HG02884 (cell line): ENCODE data around the gene ELMO2.

ENCODE experiments used
- ATAC-seq: cut with Tn5 transposase; IDR thresholded peaks from one replicate; pipeline ENCODE4 v1.9.1; 2021; ENCODE audit warnings: mild to moderate bottlenecking, moderate library complexity; ENCODE audit not compliant: unreplicated experiment

Gene ELMO2

DNA sequence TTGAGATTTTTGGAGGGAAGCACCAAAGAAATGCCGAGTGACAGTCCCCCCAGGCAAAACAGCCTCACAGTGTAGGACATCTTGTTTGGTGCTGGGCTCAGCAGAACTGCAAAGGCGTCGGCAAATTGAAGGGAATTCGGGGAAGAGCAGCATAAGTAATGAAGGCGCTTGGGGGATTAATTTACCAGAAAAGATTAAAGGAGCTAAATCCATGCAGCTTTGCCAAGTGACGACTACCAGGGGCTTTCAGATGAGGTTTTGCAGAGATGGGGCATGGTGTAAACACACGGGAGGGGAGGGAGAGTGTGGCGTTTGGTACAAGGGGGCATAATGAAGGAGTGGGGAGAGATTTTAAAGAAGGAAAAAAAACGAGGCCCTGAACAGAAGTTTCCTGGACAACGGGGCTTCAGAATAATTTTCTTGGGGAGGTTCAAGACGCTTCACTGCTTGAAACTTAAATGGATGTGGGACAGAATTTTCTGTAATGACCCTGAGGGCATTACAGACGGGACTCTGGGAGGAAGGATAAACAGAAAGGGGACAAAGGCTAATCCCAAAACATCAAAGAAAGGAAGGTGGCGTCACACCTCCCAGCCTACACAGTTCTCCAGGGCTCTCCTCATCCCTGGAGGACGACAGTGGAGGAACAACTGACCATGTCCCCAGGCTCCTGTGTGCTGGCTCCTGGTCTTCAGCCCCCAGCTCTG is 52.8 kb downstream of the ELMO2 start:
- no peak for ATAC-seq

DNA sequence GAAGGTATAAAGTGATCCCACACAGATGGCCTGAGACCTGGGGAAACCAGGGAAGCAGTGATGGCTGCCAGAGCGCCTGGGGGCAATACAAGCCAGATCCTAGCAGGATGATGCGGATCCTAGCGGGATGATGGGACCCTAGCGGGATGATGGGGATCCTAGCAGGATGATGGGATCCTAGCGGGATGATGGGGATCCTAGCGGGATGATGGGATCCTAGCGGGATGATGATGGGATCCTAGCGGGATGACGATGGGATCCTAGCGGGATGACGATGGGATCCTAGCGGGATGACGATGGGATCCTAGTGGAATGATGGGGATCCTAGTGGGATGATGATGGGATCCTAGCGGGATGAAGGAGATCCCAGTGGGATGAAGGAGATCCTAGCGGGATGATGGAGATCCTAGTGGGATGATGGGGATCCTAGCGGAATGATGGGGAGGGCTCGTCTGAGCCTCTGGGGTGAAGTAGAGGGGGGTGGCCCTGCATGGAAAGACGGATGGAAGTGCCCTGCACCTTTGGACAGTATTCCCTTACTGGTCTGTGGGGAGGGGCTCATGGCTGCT is 54.0 kb downstream of the ELMO2 start:
- ATAC-seq: no peak

DNA sequence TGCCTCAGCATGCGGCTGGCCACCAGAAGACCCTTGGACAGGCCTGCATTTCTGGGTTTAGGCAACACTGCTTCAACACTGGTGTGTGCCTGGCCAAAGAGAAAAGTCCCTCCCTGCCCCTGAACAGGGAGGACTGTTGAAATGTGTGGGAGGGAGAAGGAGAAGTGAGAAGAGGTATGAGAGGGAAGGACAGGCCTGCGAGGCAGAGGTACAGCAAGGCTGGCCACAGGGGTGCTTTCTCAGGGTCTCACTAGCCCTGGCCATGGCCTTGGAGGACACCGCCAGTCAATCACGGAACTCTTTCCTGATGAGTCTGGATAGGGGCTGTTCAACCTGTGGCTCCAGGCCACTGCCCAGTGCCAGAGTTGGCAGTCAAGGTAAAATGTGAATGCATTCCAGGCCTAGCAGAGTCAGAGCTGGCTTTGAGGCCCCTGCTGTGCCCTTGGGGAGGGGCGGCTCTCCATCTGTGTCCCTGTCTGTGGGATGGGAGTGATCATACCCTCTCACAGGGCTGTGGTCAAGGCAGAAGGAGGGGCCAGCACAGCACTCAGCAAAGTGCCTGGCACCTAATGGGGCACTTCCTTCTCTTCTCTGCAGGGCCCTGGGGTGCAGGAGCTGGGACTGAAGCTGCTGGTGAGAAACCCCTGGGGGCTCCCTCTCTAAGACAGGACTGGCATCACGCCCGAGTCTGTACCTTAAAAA is 54.9 kb downstream of the ELMO2 start:
- ATAC-seq: no peak

DNA sequence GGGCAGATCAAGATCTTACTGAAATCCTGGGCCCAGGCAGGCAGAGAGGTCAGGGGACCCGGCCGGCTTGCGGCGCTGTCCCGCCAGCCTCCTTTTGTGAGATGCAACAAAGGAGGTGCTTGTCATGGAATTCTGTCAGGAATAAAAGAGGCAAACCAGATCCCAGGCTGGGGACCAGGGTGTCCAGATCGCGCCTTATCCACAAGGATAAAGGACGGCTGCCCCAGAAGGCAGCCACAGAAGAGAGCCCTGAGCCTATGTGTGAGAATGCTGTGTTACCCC is 55.5 kb downstream of the ELMO2 start:
- no peak for ATAC-seq

DNA sequence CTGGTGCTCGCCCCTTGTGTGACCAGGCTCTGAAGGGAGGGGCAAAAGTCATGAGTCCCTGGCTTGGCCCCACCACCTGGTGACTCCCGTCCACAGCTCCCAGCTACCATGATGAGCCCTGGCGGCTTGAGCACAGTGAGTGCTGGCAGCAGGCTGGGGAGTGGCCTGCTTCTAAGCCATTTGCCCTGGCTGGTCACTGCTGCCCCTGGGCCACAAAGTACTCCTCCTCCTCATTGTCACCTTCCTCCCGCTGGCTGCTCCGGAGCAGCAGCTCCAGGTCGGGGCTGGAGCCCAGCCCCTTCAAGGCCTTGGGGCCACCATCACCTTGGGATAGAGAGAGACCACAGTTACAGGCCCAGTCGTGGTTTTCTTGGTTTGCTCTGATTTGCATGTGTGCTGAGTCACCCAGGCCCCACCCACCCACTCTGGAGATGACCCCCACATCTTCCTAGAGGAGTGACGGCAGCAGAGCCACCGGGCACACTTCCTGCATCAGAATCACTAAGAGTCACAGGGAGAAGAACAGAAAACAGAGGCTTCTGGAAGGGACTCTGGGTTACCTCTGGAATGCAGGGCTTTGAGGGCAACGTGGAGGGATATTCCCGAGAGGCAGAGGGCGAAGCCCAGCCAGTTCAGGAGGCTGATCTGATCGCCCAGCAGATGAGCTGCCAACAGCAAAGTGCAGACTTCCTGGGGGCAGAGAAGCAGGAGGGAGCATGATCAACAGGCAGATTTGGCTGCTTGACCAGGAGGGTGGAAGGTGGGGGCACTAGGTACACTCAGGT is 56.0 kb downstream of the ELMO2 start:
- ATAC-seq: peak; percentile 66

DNA sequence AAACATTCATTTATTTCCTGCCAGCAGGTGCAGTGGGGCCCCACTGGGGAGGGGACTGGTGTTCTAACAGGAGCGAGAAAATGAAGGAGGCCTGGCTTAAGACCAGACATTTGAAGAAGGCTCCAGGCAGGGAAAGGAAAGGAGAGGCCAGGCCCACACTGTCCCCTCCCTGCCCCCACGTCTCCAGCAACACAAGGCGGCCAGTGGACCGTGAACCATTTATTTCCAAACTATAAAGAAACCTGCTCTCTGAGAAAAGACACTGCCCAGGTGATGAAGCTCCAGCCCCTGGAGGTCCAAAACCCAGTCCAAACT is 56.7 kb downstream of the ELMO2 start:
- ATAC-seq: no peak

DNA sequence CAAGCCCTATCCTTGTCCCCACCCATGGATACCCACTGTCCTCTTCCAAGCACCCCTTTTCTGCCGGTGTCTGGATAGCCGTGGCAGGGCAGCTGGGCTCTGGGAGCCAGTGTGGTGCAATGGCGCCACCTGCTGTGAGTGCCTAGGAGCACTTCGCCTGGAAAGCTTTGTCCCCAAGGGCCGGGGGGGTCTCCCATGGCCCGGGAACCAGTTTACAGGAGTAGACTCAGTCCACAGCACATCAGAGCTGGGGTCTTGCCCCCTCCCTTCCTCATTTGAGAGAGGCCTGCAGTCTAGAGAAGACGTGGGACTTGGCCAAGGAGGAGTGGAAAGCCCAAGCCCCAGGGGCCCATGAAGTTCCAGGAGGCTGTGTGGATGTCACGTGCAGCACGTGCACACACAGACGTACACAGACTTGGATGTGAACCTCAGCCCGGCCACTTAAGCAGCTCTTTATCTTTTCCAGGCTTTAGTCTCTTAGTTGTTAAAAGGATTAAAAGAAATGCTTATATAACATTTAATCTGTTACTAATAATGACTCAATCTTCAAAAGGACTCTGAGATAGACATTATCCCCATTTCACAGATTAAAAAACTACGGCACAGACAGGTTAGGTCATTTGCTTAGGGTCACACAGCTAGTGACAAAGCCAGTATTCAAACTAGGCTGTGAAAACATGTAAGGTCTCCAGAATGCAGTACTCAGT is 57.2 kb downstream of the ELMO2 start:
- ATAC-seq: no peak

DNA sequence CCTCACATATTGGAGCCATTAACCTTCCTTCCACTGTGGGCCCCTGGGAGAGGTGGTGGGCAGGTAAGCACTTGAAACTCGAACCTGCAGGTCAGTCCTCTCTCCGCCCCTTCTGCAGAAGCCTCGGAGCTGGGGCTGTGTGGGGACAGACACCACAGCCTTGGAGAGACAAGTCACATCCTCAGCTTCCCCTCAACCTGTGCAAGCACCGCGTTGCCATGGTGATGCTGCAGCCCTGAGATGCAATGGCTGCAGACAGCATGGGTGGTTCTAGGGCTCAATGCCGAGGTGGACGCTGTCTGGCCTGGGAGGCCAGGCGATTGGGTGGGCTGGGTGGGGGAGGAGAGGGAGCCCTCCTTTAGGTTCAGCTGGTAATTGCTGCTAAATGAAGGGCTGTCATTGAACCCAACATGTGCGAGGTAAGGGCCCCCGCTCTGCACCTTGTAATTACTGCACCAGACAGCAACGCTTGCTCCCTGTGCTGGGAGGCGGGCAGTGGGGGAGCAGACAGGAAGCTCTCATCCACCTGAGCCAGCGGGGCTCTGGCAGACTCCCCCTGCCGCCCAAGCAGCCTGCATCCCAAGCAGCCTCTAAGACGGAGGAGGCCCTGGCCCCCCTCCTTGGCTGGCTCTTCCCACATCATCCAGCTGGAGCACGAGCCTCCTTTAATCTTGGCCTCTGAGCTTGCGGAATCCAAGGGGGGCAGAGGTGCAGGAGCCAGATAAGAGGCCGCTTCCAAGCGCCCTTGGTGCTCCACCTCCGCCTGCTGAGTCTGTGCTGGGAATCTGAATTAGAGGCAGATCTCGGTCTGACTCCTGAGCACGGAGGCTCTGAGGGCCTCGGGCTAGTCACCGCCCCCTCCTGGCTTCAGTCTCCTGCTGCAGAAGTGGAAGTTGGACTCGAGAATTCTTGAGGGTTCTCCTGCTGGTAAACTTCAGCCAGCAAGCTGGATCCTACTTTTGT is 58.3 kb downstream of the ELMO2 start:
- ATAC-seq: no peak

DNA sequence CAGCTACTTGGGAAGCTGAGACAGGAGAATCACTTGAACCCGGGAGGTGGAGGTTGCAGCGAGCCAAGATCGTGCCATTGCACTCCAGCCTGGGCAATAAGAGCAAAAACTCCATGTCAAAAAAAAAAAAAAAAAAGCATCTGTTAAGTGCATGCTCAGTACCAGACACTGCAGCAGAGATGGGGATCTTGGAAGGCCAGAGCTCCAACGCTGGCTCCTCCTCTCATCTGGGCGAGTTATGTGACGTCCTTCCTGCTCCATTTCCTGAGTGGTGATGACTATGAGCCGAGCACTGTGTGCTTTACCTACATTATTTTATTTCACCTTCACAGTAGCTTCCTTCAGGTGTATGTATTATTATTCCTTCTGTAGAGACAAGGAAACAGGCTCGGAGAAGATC is 59.6 kb downstream of the ELMO2 start:
- ATAC-seq: no peak

GRCh38 chr20:46344488-46345162 is 61.8 kb downstream of the ELMO2 start:
- ATAC-seq: no peak

GRCh38 chr20:46343975-46344357 is 62.4 kb downstream of the ELMO2 start:
- no peak for ATAC-seq

- ATAC-seq: no peak
Observed at GRCh38 chr20:46343348-46343974, 63.0 kb downstream of the ELMO2 start.

DNA sequence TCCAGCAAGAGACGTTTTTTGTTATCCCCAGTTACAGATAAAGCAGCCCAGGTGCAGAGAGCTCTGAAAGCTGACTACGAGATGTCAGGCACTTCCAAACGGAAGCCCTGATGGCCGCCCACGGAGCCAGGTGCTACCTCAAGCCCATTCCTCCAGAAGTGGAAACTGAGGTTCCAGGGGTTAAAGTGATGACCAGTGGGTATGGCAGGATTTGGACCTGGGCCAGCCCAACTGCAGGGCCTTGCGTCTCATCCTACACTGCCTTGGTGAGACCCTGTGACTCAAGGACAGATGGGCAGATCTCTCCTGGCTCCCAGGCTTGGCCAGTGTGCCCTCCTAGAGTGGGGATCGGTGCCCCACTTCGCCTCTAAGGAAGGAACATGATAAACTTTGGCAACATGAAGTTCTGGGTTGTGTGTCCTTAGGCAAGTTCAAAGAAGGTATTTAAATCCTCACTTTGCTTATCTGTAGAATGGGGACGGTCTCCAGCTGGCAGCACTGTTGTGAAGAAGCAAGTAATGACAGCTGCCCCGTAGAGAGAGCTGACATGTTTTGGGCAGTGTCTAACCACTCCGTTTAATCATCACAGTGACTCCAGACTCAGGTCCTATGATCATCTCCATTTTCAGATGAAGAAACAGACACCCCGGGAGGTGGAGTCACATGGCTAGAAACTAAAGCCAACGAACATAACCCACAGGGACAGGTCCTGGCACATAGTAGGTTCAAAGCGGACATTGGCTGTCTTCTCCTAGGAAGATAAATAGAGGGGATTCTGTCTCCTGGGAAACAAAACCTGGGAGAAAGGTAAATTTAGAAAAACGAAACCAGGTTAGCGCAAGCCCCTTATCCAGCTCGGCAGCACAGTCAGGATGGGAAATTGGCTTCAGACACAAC is 63.7 kb downstream of the ELMO2 start:
- no peak for ATAC-seq

GRCh38 chr20:46342010-46342378 is 64.4 kb downstream of the ELMO2 start:
- ATAC-seq: no peak

- no peak for ATAC-seq
Observed at GRCh38 chr20:46341074-46342009, 65.1 kb downstream of the ELMO2 start.

DNA sequence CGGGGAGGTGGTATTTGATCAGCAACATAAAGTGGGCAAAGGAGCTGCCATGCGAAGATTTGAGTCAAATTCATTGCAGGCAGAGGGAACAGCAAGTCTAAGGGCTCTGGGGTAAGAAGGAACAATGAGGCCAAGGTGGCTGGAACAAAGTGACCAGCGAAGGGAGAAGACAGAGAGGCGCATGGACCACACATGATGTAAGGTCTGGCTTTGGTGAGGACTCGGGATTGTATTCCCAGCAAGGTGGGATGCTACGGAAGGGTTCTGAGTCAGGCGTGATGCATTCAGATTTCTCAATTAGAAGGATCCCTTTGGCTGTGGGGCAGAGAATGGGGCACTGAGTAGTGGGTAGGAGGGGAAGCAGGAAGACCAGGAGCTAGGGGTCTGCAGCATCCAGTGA is 67.4 kb downstream of the ELMO2 start:
- no peak for ATAC-seq

GRCh38 chr20:46336735-46337134 is 69.7 kb downstream of the ELMO2 start:
- no peak for ATAC-seq
